C4-2B (cell line): ENCODE measurements around the gene LRMDA.
"Not testable (repeated sequence)": the region's sequence is repeated elsewhere in the genome, so short reads cannot be mapped to it uniquely, and the experiment has no call there.

Source experiments
- H3K27ac ChIP-seq: fragments of 450-650 bp; 2 replicates; pipeline ENCODE4 v1.5.1; 2017
- ZFX ChIP-seq: fragments of 450-650 bp; IDR thresholded peaks from 2 replicates; pipeline ENCODE4 v1.6.1; 2017
- TF ChIP-seq, protein P1 (sequence below): fragments of 450-650 bp; conservative IDR thresholded peaks from 2 replicates; pipeline ENCODE4 v1.5.1; 2017; ENCODE audit warnings: mild to moderate bottlenecking

LRMDA gene

DNA sequence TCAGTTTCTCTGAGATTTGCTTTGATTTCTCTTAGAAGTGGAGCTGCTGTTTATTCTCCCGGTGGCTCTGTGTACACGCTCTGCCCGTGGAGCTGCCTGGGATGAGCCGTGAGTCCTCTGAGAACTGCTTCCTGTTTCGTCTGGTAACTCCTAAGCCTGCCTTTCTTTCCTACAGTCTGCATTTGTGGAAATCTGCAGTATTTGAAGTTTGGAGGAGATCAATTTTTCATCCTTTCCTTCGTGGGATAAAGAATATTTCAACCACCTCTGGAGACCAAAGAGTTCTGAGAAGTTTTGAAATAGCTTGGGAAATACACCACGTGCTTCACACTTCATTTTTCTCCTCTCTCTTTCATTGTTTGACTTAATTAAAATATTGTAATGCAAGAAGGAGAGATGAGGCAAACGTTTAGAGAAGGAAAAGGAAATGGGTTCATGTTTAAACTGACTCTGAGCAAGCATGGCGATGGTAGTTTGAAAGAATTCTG lies 311.9 kb downstream of the LRMDA start:
- no peak overlapping the region for H3K27ac ChIP-seq
- TF ChIP-seq ZFX: no peak
- TF ChIP-seq, protein P1, sequence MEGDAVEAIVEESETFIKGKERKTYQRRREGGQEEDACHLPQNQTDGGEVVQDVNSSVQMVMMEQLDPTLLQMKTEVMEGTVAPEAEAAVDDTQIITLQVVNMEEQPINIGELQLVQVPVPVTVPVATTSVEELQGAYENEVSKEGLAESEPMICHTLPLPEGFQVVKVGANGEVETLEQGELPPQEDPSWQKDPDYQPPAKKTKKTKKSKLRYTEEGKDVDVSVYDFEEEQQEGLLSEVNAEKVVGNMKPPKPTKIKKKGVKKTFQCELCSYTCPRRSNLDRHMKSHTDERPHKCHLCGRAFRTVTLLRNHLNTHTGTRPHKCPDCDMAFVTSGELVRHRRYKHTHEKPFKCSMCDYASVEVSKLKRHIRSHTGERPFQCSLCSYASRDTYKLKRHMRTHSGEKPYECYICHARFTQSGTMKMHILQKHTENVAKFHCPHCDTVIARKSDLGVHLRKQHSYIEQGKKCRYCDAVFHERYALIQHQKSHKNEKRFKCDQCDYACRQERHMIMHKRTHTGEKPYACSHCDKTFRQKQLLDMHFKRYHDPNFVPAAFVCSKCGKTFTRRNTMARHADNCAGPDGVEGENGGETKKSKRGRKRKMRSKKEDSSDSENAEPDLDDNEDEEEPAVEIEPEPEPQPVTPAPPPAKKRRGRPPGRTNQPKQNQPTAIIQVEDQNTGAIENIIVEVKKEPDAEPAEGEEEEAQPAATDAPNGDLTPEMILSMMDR: no peak

DNA sequence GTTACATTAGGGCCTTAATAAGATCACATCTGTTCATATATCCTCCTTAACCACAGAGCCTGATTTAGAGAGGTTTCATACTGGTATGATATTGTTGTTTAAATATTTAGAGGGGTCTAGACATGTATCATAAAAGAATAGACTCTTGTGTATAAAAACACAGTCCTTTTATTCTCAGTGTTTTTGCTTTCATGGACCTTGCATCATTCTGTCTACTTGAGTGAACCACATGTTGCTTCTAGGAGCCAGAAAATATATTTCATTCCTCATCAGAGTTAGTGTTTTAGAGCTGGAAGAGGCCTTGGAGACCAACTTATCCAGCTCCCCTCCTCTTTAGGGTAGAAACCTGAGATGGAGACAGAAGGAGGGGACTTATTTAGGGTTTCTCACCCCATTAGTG lies 312.8 kb downstream of the LRMDA start:
- TF ChIP-seq, protein P1: no peak
- TF ChIP-seq ZFX: no peak
- H3K27ac ChIP-seq: no peak overlapping the region

DNA sequence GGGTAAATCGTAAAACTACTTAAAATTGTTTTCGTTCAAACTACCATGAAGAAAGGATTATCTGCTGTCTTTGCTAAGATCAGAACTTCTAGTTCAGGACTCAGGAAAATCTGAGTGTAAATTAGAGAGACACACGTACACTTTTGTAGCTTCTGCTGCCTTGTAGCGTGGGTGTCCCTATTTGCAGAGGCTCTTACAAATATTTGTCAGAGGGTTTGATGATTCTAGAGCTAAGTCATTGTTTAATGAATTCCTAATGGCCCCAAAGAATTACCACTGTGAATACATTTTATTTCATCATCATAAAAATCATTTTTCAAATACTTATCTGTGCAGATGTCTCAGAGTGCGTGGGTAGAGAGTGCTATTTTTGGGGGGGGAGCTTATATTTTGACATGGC lies 314.9 kb downstream of the LRMDA start:
- H3K27ac ChIP-seq: no peak overlapping the region
- TF ChIP-seq, protein P1: no peak
- no peak for TF ChIP-seq ZFX

DNA sequence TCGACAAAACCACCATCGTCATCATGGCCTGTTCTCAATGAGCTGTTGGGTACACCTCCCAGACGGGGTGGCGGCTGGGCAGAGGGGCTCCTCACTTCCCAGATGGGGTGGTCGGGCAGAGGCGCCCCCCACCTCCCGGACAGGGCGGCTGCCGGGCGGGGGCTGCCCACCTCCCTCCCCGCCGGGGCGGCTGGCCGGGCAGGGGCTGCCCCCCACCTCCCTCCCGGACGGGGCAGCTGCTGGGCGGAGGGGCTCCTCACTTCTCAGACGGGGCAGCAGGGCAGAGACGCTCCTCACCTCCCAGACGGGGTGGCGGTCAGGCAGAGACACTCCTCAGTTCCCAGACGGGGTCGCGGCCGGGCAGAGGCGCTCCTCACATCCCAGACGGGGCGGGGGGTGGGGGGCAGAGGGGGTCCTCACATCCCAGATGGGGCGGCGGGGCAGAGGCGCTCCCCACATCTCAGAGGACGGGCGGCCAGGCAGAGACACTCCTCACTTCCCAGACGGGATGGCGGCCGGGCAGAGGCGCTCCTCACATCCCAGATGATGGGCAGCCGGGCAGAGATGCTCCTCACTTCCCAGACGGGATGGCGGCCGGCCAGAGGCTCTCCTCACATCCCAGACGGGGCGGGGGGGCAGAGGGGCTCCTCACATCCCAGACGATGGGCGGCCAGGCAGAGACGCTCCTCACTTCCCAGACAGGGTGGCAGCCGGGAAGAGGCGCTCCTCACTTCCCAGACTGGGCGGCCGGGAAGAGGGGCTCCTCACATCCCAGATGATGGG lies 318.9 kb downstream of the LRMDA start:
- not testable (repeated sequence) for H3K27ac ChIP-seq

DNA sequence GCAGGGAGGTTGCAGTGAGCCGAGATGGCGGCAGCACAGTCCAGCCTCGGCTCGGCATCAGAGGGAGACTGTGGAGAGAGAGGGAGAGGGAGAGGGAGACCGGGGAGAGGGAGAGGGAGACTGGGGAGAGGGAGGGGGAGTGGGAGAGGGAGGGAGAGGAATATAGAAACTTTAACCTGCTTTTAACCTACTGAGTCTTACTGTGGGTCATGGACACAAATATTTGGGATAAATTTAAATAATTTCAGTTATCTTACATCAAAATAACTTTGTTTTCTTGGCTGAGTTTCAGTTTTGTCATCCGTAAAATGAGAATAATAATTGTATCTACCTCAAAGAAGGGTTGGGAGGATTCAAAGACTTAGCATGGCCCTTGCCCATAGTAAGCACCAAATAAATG lies 319.8 kb downstream of the LRMDA start:
- TF ChIP-seq ZFX: no peak
- TF ChIP-seq, protein P1: no peak
- no peak overlapping the region for H3K27ac ChIP-seq

DNA sequence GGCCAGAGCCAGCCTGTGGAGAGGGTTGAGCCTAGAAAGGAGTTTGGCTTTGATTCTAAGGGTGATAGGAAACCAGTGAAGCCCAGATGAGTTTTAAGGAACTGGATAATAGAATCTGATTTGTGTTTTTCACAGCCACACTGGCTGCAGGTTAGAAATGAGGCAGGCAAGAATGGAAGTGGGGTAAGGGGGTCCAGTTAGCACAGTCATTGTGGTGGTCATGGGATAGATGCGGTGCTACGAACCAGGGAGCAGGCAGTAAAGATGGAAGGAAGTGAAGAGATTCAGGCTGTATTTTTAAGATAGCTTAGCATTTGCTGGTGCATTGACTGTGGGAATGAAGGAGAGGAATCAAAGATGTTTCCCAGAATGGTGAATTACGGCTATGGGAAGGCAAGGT lies 322.2 kb downstream of the LRMDA start:
- H3K27ac ChIP-seq: no peak overlapping the region
- TF ChIP-seq, protein P1: no peak
- TF ChIP-seq ZFX: no peak

DNA sequence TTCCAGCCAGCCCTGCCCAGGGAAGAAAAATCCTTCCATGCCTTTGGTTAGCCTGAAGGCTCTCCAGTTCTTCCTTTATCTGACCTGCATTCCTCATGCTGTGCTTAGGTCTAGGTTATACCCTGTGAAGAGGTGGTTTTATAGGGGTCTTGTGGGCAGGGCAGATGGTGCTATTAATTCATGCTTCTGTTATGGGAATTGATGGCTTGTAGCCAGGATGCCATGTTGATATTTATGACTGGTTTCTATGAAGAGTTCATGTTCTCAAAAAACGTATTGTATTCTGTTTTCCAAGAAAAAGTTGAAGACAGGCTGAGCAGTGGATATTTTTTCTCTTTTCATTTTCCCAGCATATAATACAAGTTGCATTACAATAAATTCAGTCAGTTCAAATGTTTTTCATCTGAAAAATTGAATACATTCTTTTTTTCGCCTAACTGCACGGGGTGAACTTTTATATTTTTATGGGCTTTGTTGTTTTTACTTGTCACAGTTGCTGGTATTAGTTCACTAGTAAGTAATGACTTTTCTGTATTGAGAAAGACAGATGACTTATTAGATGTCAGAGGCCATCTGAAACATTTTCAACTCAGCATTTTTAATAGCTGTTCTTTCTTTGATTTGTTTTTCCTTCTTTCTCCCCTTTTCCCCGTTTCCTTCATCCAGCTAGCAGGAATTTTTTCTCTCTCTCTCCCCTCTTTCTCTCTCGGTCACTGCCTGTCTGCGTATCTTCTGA lies 322.8 kb downstream of the LRMDA start:
- no peak for TF ChIP-seq ZFX
- TF ChIP-seq, protein P1: no peak
- H3K27ac ChIP-seq: no peak overlapping the region
